Measurements from ENCODE around the gene MTUS2. TPM values are rescaled to one million over a fixed set of nuclear protein-coding genes. Genes with fewer than 3 reads are reported as not detected.

MTUS2 gene
- total and polyA plus RNA-seq, 4 donors, result under 0.01 to 0.70 (median 0.15) TPM

DNA sequence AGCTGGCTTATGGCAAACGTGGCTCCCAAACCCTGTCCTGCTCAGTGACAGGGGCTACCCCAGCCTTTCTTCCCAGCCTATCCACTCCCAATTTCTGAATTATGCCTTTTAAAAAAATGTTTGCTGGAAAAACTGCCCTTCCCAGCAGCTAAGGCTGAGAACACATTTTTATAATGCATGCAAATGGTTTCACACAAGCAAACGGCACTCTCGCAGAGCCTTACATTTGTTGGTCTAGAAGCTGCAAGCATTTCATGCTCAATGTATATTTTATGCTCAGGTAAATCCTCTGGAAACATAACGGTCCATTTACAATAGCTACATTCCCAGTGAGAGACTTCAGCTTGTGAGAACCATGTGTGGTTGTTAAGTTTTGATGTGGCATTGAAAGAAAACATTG is 713.9 kb downstream of the MTUS2 start (continued):
- no peak for TF ChIP-seq NR2F2 (IDR thresholded peaks at IDR 0.05)
- no peak for TF ChIP-seq RAD21 (IDR thresholded peaks at IDR 0.05)
- TF ChIP-seq HNF4A (conservative IDR thresholded peaks at IDR 0.05), result no peak
- no peak for TF ChIP-seq FOXA1 (IDR thresholded peaks at IDR 0.05)

DNA sequence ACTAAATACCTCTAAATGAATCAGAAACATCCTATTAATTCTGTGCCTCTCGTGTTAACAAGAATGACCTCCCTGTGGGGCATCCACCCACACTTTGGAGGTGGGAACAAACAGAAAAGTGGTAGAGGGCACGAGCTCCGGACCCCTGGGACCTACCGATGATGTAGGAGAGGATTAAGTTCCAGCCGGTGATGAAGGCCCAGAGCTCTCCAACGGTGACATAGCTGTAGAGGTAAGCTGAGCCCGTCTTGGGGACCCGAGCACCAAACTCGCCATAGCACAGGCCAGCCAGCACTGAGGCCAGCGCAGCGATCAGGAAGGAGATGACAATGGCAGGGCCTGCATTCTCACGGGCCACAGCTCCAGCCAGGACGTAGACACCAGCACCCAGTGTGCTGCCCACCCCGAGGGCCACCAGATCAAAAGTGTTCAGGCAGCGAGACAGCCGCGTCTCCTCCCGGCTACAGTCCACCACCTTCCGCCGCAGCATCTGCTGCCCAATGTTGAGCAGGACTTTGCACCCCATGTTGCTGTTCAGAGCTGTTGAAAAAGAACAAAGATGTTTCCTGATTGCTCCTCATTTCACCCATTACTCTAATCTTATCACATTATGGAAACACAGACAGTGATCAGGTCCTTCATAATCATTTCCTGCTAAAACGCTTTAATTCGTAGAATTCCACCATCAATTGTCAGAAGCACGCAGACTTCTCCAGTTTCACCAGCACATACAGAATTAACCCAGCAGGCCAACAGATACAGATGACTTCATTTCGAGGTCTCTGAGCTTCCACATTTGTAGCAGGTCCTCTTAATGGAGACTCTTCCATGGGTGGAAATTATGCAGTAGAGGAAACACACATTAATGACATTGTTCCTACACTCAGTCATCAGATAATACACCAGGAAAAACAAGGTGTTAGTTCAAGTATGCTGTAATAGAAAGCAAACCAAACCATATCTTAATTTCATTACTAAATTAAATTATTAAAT is 715.8 kb downstream of the MTUS2 start:
- 97% methylated on average over 24 of the region's 24 CpGs for WGBS
- DNase-seq (ENCODE audit: low spot score), result no peak
- Histone ChIP-seq H3K36me3 (ENCODE audit: control insufficient read depth in 4 of 4, insufficient read depth in 3 of 4, low read depth in 1 of 4, low read length in 3 of 4) (peaks cover 0 to 2% (median under 1%) of the 10 kb centered on the region in 4 donors), H3K4me1 (ENCODE audit: control insufficient read depth in 4 of 4, insufficient read depth in 4 of 4, low read length in 3 of 4) (peaks cover 0 to 3% (median 0%) of the 10 kb centered on the region in 4 donors), H3K4me3 (ENCODE audit: low read depth in 1 of 3, low read length in 3 of 3) (no peak overlapping the region), H3K9me3 (ENCODE audit: control insufficient read depth in 4 of 4, low read length in 3 of 4) (no peaks in the 10 kb centered on the region), H3K27ac (ENCODE audit: low read depth in 1 of 2, low read length in 2 of 2) (no peak overlapping the region), H3K27me3 (ENCODE audit: control insufficient read depth in 4 of 4, insufficient read depth in 4 of 4, low read length in 3 of 4) (no peaks in the 10 kb centered on the region), H3K9ac (ENCODE audit: low read depth in 1 of 2, low read length in 2 of 2) (no peak overlapping the region)
- no peak for TF ChIP-seq HNF4G (IDR thresholded peaks at IDR 0.05)
- TF ChIP-seq RAD21 (IDR thresholded peaks at IDR 0.05), result no peak
- TF ChIP-seq, protein P1, sequence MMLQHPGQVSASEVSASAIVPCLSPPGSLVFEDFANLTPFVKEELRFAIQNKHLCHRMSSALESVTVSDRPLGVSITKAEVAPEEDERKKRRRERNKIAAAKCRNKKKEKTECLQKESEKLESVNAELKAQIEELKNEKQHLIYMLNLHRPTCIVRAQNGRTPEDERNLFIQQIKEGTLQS (IDR thresholded peaks at IDR 0.05), result no peak
- no peak for TF ChIP-seq NR2F2 (IDR thresholded peaks at IDR 0.05)
- no peak for TF ChIP-seq EGR1 (IDR thresholded peaks at IDR 0.05; ENCODE audit: low read depth in 2 of 2)
- TF ChIP-seq, protein P2, sequence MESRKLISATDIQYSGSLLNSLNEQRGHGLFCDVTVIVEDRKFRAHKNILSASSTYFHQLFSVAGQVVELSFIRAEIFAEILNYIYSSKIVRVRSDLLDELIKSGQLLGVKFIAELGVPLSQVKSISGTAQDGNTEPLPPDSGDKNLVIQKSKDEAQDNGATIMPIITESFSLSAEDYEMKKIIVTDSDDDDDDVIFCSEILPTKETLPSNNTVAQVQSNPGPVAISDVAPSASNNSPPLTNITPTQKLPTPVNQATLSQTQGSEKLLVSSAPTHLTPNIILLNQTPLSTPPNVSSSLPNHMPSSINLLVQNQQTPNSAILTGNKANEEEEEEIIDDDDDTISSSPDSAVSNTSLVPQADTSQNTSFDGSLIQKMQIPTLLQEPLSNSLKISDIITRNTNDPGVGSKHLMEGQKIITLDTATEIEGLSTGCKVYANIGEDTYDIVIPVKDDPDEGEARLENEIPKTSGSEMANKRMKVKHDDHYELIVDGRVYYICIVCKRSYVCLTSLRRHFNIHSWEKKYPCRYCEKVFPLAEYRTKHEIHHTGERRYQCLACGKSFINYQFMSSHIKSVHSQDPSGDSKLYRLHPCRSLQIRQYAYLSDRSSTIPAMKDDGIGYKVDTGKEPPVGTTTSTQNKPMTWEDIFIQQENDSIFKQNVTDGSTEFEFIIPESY (IDR thresholded peaks at IDR 0.05), result no peak
- TF ChIP-seq FOXA2 (IDR thresholded peaks at IDR 0.05), result no peak
- TF ChIP-seq SP1 (IDR thresholded peaks at IDR 0.05), result no peak
- TF ChIP-seq YY1 (IDR thresholded peaks at IDR 0.05), result no peak
- no peak for TF ChIP-seq HNF4A (conservative IDR thresholded peaks at IDR 0.05)
- TF ChIP-seq RXRA (IDR thresholded peaks at IDR 0.05), result no peak
- no peak for TF ChIP-seq FOXA1 (IDR thresholded peaks at IDR 0.05)
- TF ChIP-seq, protein P3, sequence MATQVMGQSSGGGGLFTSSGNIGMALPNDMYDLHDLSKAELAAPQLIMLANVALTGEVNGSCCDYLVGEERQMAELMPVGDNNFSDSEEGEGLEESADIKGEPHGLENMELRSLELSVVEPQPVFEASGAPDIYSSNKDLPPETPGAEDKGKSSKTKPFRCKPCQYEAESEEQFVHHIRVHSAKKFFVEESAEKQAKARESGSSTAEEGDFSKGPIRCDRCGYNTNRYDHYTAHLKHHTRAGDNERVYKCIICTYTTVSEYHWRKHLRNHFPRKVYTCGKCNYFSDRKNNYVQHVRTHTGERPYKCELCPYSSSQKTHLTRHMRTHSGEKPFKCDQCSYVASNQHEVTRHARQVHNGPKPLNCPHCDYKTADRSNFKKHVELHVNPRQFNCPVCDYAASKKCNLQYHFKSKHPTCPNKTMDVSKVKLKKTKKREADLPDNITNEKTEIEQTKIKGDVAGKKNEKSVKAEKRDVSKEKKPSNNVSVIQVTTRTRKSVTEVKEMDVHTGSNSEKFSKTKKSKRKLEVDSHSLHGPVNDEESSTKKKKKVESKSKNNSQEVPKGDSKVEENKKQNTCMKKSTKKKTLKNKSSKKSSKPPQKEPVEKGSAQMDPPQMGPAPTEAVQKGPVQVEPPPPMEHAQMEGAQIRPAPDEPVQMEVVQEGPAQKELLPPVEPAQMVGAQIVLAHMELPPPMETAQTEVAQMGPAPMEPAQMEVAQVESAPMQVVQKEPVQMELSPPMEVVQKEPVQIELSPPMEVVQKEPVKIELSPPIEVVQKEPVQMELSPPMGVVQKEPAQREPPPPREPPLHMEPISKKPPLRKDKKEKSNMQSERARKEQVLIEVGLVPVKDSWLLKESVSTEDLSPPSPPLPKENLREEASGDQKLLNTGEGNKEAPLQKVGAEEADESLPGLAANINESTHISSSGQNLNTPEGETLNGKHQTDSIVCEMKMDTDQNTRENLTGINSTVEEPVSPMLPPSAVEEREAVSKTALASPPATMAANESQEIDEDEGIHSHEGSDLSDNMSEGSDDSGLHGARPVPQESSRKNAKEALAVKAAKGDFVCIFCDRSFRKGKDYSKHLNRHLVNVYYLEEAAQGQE (IDR thresholded peaks at IDR 0.05), result no peak
- TF ChIP-seq, protein P4, sequence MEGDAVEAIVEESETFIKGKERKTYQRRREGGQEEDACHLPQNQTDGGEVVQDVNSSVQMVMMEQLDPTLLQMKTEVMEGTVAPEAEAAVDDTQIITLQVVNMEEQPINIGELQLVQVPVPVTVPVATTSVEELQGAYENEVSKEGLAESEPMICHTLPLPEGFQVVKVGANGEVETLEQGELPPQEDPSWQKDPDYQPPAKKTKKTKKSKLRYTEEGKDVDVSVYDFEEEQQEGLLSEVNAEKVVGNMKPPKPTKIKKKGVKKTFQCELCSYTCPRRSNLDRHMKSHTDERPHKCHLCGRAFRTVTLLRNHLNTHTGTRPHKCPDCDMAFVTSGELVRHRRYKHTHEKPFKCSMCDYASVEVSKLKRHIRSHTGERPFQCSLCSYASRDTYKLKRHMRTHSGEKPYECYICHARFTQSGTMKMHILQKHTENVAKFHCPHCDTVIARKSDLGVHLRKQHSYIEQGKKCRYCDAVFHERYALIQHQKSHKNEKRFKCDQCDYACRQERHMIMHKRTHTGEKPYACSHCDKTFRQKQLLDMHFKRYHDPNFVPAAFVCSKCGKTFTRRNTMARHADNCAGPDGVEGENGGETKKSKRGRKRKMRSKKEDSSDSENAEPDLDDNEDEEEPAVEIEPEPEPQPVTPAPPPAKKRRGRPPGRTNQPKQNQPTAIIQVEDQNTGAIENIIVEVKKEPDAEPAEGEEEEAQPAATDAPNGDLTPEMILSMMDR (IDR thresholded peaks at IDR 0.05; ENCODE audit: low read depth, low read length, missing input control), result no peak
- no peak for TF ChIP-seq GABPA (IDR thresholded peaks at IDR 0.05 in 1 of 2, conservative IDR thresholded peaks at IDR 0.05 in 1 of 2)
